IPS DF 6.9 (cell line): Measurements from ENCODE around the gene LIPH.
"Not testable (repeated sequence)": the region's sequence is repeated elsewhere in the genome, so short reads cannot be mapped to it uniquely, and the experiment has no call there.

Experiments
- DNase-seq: peaks from one replicate; pipeline ENCODE4 v3.0.0-alpha.2; 2013; ENCODE audit warnings: low read depth, low spot score
- H3K27ac ChIP-seq: one replicate; pipeline ENCODE4 v1.5.1; 2013; ENCODE audit warnings: low read length, control low read depth
- H3K27me3 ChIP-seq: 2 replicates; pipeline ENCODE4 v1.6.1; 2013; ENCODE audit warnings: mild to moderate bottlenecking, low read length; ENCODE audit not compliant: control insufficient read depth, insufficient read depth
- H3K36me3 ChIP-seq: 2 replicates; pipeline ENCODE4 v1.6.1; 2013; ENCODE audit warnings: low read length; ENCODE audit not compliant: control insufficient read depth, insufficient read depth
- H3K4me1 ChIP-seq: 2 replicates; pipeline ENCODE4 v1.6.1; 2013; ENCODE audit warnings: low read length; ENCODE audit not compliant: control insufficient read depth, insufficient read depth
- H3K4me3 ChIP-seq: 2 replicates; pipeline ENCODE4 v1.5.1; 2013; ENCODE audit warnings: mild to moderate bottlenecking, low read length
- H3K9me3 ChIP-seq: 2 replicates; pipeline ENCODE4 v1.6.1; 2013; ENCODE audit warnings: low read length, inconsistent platforms; ENCODE audit not compliant: control insufficient read depth, insufficient read depth
- WGBS: extraction: QIAGEN DNeasy Blood & Tissue Kit; methylation state at CpG from one replicate; pipeline ENCODE4 v1.1.7; 2013; ENCODE audit warnings: mixed read lengths, missing lambda C conversion rate; ENCODE audit not compliant: insufficient read length, insufficient coverage; 5-methylcytosine and 5-hydroxymethylcytosine counted together

The LIPH gene

GRCh38 chr3:185490241-185490640, 62.1 kb downstream of the LIPH start:
- Histone ChIP-seq H3K27ac (no peak overlapping the region), H3K9me3 (no peaks in the 10 kb centered on the region), H3K4me1 (no peaks in the 10 kb centered on the region), H3K27me3 (no peaks in the 10 kb centered on the region), H3K36me3 (peaks cover 3% of the 10 kb centered on the region; the same call in 1 of the 2 replicates), H3K4me3 (no peak overlapping the region)
- no CpG with 5 or more reads among the region's 4 CpGs for WGBS
- DNase-seq, result no peak

GRCh38 chr3:185489462-185489861, 62.9 kb downstream of the LIPH start:
- DNase-seq, result no peak
- peaks cover 3% of the 10 kb centered on the region; the same call in 1 of the 2 replicates for H3K36me3 ChIP-seq
- no peaks in the 10 kb centered on the region for H3K9me3 ChIP-seq
- no peak overlapping the region for H3K27ac ChIP-seq
- no peaks in the 10 kb centered on the region for H3K27me3 ChIP-seq
- no peak overlapping the region for H3K4me3 ChIP-seq
- no peaks in the 10 kb centered on the region for H3K4me1 ChIP-seq
- WGBS, result no CpG with 5 or more reads among the region's 3 CpGs

GRCh38 chr3:185488465-185488864, 63.9 kb downstream of the LIPH start:
- no peaks in the 10 kb centered on the region for H3K27me3 ChIP-seq
- DNase-seq, result no peak
- no CpG with 5 or more reads among the region's 5 CpGs for WGBS
- H3K27ac ChIP-seq, result no peak overlapping the region
- H3K9me3 ChIP-seq, result no peaks in the 10 kb centered on the region
- peaks cover 3% of the 10 kb centered on the region; the same call in 1 of the 2 replicates for H3K36me3 ChIP-seq
- no peak overlapping the region for H3K4me3 ChIP-seq
- no peaks in the 10 kb centered on the region for H3K4me1 ChIP-seq

GRCh38 chr3:185486394-185486793, 66.0 kb downstream of the LIPH start:
- no CpG with 5 or more reads among the region's 5 CpGs for WGBS
- H3K9me3 ChIP-seq, result no peaks in the 10 kb centered on the region
- no peaks in the 10 kb centered on the region for H3K4me1 ChIP-seq
- no peak overlapping the region for H3K27ac ChIP-seq
- H3K4me3 ChIP-seq, result no peak overlapping the region
- no peak for DNase-seq
- H3K27me3 ChIP-seq, result no peaks in the 10 kb centered on the region
- peaks cover 3% of the 10 kb centered on the region; the same call in 1 of the 2 replicates for H3K36me3 ChIP-seq

GRCh38 chr3:185484296-185484695, 68.1 kb downstream of the LIPH start:
- Histone ChIP-seq H3K27ac (no peak overlapping the region), H3K27me3 (no peaks in the 10 kb centered on the region), H3K9me3 (no peaks in the 10 kb centered on the region), H3K4me3 (no peak overlapping the region), H3K4me1 (no peaks in the 10 kb centered on the region), H3K36me3 (no peaks in the 10 kb centered on the region)
- no CpG with 5 or more reads among the region's 3 CpGs for WGBS
- DNase-seq, result no peak

GRCh38 chr3:185479373-185479945, 72.9 kb downstream of the LIPH start:
- H3K9me3 ChIP-seq, result no peaks in the 10 kb centered on the region
- WGBS, result no CpG with 5 or more reads among the region's 2 CpGs
- H3K27me3 ChIP-seq, result no peaks in the 10 kb centered on the region
- no peak for DNase-seq
- H3K4me3 ChIP-seq, result no peak overlapping the region
- no peaks in the 10 kb centered on the region for H3K36me3 ChIP-seq
- H3K27ac ChIP-seq, result no peak overlapping the region
- no peaks in the 10 kb centered on the region for H3K4me1 ChIP-seq

- no peak for DNase-seq
- Histone ChIP-seq H3K27me3 (no peaks in the 10 kb centered on the region), H3K27ac (no peak overlapping the region), H3K4me1 (no peaks in the 10 kb centered on the region), H3K9me3 (no peaks in the 10 kb centered on the region), H3K4me3 (no peak overlapping the region), H3K36me3 (no peaks in the 10 kb centered on the region)
- WGBS, result no CpG with 5 or more reads among the region's 3 CpGs
Measured at GRCh38 chr3:185477316-185477715, 75.1 kb downstream of the LIPH start.

GRCh38 chr3:185474922-185475321, 77.5 kb downstream of the LIPH start:
- not testable (repeated sequence) for H3K36me3 ChIP-seq, H3K4me3 ChIP-seq, H3K27ac ChIP-seq, DNase-seq, H3K27me3 ChIP-seq, H3K9me3 ChIP-seq, H3K4me1 ChIP-seq
- no CpG with 5 or more reads among the region's 6 CpGs for WGBS

- no peak overlapping the region for H3K27ac ChIP-seq
- WGBS, result no CpG with 5 or more reads among the region's 15 CpGs
- no peak for DNase-seq
Measured at GRCh38 chr3:185473290-185473815, 79.0 kb downstream of the LIPH start.

GRCh38 chr3:185470323-185470722, 82.1 kb downstream of the LIPH start:
- no CpG with 5 or more reads among the region's 3 CpGs for WGBS
- no peaks in the 10 kb centered on the region for H3K9me3 ChIP-seq
- H3K4me1 ChIP-seq, result no peaks in the 10 kb centered on the region
- H3K27me3 ChIP-seq, result no peaks in the 10 kb centered on the region
- H3K4me3 ChIP-seq, result no peak overlapping the region
- no peaks in the 10 kb centered on the region for H3K36me3 ChIP-seq
- H3K27ac ChIP-seq, result no peak overlapping the region
- DNase-seq, result peak; percentile 13

More at GRCh38 chr3:185473290-185473815, 79.0 kb downstream of the LIPH start:
- no peaks in the 10 kb centered on the region for H3K4me1 ChIP-seq
- H3K36me3 ChIP-seq, result no peaks in the 10 kb centered on the region
- no peaks in the 10 kb centered on the region for H3K27me3 ChIP-seq
- no peaks in the 10 kb centered on the region for H3K9me3 ChIP-seq
- H3K4me3 ChIP-seq, result no peak overlapping the region

- Histone ChIP-seq H3K27ac (no peak overlapping the region), H3K27me3 (no peaks in the 10 kb centered on the region), H3K36me3 (no peaks in the 10 kb centered on the region), H3K4me1 (no peaks in the 10 kb centered on the region), H3K4me3 (no peak overlapping the region), H3K9me3 (no peaks in the 10 kb centered on the region)
- WGBS, result no CpG with 5 or more reads among the region's 3 CpGs
- no peak for DNase-seq
Measured at GRCh38 chr3:185469542-185469941, 82.8 kb downstream of the LIPH start.
